Dermis microvascular lymphatic vessel endothelial cell (primary cell): Measurements from ENCODE around the gene PCBD2. TPM values are rescaled to one million over a fixed set of nuclear protein-coding genes. Genes with fewer than 3 reads are reported as not detected.

ENCODE experiments used
- DNase-seq, 2 donors: peaks; one replicate each; pipeline versions ENCODE4 v3.0.0 to v3.0.0-alpha.2; 2010; ENCODE audit warnings: low read depth in 2 of 2
- total RNA-seq: library from RNA; depleted of rRNA; stranded (reverse); fragments of >200 nt; gene quantifications from 2 replicates; pipeline ENCODE4 v1.2.1, GENCODE V29; 2014

PCBD2 gene
- total RNA-seq, 1 donor from 2014 or later = 4.7 TPM

- no peak for DNase-seq
These were observed 99.4 kb downstream of the PCBD2 start for GRCh38 chr5:135004376-135004775.

GRCh38 chr5:135005076-135005475, 100.1 kb downstream of the PCBD2 start:
- no peak for DNase-seq

GRCh38 chr5:135007305-135007704, 102.4 kb downstream of the PCBD2 start:
- no peak for DNase-seq

GRCh38 chr5:135007749-135008363, 102.9 kb downstream of the PCBD2 start:
- no peak for DNase-seq

- DNase-seq = no peak
These were observed 103.6 kb downstream of the PCBD2 start for GRCh38 chr5:135008556-135008955.

GRCh38 chr5:135008981-135009735, 104.2 kb downstream of the PCBD2 start:
- DNase-seq = no peak

- DNase-seq = no peak
These were observed 105.0 kb downstream of the PCBD2 start for GRCh38 chr5:135009736-135010501.

GRCh38 chr5:135010502-135011354, 105.8 kb downstream of the PCBD2 start:
- no peak for DNase-seq

GRCh38 chr5:135011355-135012032, 106.6 kb downstream of the PCBD2 start:
- no peak for DNase-seq

GRCh38 chr5:135012033-135012588, 107.2 kb downstream of the PCBD2 start:
- DNase-seq = no peak

Other genes with a start within 250 kb of the PCBD2 start
- gene CAMLG, start 166.6 kb upstream of the PCBD2 start, total RNA-seq = 30.7 and 30.9 TPM in 2 replicates
- gene DDX46, start 146.4 kb upstream of the PCBD2 start, total RNA-seq = 14.4 and 16.3 TPM in 2 replicates
- 36.8 and 43.1 TPM in 2 replicates for gene C5orf24, start 59.2 kb upstream of the PCBD2 start, total RNA-seq
- gene TXNDC15, start 30.8 kb upstream of the PCBD2 start, total RNA-seq = 61.9 and 114 TPM in 2 replicates
- under 0.01 and 0.13 TPM in 2 replicates for gene CATSPER3, start 62.8 kb downstream of the PCBD2 start, total RNA-seq
- gene PITX1, start 129.1 kb downstream of the PCBD2 start, total RNA-seq = under 0.01 TPM in 1 of 2 replicates, not detected in the other